GM20000 (cell line): Measurements from ENCODE around the gene HDGFL2.

ENCODE experiments used
- DNase-seq: peaks from one replicate; pipeline ENCODE4 v3.0.0; 2012; ENCODE audit warnings: low spot score
- CTCF ChIP-seq: IDR thresholded peaks from 2 replicates; pipeline ENCODE4 v1.5.1; 2012; ENCODE audit warnings: mild to moderate bottlenecking, control low read depth; ENCODE audit errors: extremely low read depth, missing control alignments

HDGFL2 gene

GRCh38 chr19:4477034-4477801 is 5.1 kb downstream of the HDGFL2 start:
- TF ChIP-seq CTCF, result no peak
- no peak for DNase-seq

DNA sequence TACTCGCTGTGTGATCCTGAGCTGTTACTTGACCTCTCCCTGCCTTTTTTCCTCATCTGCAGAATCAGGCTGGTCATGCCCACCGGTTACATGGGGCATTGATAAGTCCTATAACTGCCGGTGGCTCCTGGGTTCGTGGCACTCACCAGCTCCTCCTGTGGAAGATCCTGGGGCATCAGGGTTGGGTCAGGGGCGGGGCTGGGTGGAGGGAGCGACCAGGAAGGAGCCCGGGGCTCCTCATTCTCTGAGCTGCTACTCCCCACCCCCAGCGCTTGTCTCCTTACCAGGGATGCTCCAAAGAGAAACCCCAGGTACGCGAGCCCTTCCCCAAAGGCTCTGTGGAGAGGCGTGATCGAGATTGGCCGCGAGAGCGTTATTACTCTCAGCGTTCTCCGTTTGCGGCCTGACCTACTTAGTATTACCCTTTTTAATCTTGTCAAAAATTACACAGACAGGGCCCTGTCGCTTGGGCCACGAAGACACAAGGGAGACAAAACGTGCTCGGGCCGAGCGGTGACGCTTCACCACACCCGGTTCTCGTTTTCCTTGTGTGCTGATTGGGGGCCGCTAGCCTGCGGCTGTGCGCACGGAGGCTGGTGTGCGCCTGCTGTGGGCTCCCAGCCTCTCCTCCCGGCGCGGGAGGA is 10.7 kb downstream of the HDGFL2 start:
- DNase-seq, result no peak
- TF ChIP-seq CTCF, result no peak

DNA sequence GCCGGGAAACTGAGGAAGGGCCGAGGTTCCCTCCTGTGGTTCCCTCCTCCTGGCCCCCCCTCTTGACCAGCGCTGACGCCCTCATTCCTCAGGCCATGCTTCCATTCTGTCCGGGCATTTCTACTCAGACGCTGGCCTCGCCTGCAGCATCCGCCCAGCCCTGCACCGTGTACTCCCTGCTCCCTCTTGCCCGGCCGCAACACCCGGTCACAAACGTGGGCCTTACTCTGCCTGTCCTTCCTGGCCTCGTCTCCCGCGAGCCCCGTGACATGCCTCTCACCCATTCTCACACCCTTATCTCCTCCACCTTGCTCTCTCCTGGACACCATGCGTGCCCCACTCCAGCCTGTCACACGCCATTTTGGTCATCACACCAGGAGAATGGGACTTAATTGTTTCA is 11.3 kb downstream of the HDGFL2 start:
- no peak for TF ChIP-seq CTCF
- DNase-seq, result no peak

DNA sequence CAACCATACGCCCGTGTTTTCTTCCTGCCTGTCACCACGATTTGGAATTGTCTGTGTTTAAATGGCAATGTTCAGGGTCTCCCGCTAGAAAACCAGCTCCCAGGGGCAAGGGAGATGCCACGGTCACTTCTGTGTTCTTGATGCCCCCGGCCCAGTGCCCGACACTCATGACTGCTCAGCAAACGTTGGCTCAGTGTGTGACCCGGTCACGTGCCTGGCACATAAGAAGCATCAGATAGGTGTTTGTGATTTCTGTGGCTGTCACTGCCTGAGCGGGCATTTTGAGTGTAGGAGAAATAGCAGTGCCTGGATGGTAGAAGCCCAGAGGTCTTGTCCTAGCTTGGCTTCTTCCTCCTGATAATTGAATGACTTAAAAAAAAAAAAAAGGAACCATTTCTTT is 15.5 kb downstream of the HDGFL2 start:
- no peak for TF ChIP-seq CTCF
- DNase-seq, result no peak

GRCh38 chr19:4488496-4488895 is 16.4 kb downstream of the HDGFL2 start:
- DNase-seq, result no peak

GRCh38 chr19:4491446-4491845 is 19.3 kb downstream of the HDGFL2 start:
- no peak for TF ChIP-seq CTCF
- DNase-seq, result no peak

More at GRCh38 chr19:4488496-4488895, 16.4 kb downstream of the HDGFL2 start:
- no peak for TF ChIP-seq CTCF

- no peak for TF ChIP-seq CTCF
- no peak for DNase-seq
Observed at GRCh38 chr19:4492337-4493103, 20.4 kb downstream of the HDGFL2 start.
